Measurements from ENCODE around the gene TMEM120B. TPM values are rescaled to one million over a fixed set of nuclear protein-coding genes. Genes with fewer than 3 reads are reported as not detected.

Gene TMEM120B
- total and polyA plus RNA-seq, 2 of the 13 experiments (the other 11 are each of a cell fraction or from before 2014, with no cell fraction given): 7.1 to 12.9 TPM

DNA sequence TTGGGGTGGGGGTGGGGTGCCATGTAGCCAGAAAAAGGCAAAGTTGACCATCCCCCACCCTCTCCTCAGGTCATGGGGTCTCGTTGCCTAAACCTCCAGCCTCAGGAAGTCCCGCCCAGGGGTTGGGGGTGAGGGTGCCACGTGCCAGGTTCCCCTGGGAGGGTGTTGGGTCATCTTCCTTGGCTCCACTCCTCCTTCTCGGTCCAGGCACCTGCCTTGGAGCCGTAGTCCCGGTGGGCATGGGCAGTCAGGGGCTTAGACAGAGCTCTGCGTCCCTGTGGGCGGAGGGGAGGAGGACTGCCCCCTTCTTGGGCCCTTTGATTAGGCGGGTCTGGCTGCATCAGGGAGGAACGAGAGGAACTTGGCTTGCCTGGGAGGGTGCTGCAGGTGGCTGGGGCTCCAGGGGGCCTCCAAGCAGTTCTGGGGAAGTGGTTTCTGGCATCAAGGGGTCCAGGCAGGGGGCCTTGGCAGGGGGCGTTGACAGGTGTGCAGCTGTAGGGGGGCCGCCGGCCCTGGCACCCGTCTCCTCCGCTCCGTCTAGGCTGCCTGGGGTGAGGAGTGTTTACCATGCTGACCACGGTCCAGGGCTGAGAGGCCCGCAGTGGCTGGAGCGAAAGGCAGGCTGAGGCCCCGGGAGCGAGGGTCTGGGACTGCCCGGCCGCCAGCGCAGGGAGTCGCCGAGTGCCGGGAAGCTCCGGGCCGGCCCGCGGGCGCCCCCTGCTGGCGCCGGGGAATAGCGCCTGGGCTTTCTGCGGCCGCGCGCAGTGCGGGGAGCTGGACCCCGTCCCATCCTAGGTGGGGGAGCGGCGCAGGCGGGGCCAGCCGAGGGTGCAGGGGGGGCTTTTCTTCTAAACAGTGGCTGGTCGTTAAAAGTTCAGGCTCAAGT is 99.1 kb downstream of the TMEM120B start (continued):
- no peak for TF ChIP-seq FIP1L1 (IDR thresholded peaks at IDR 0.05; ENCODE audit: borderline replicate concordance, insufficient read depth, low read depth, low read length)
- peak; percentile 39; the same call in 1 of the 2 replicates for TF ChIP-seq ZFY (CRISPR knock-in tag; IDR thresholded peaks at IDR 0.05)
- TF ChIP-seq, protein P1, sequence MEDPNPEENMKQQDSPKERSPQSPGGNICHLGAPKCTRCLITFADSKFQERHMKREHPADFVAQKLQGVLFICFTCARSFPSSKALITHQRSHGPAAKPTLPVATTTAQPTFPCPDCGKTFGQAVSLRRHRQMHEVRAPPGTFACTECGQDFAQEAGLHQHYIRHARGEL (CRISPR knock-in tag; IDR thresholded peaks at IDR 0.05): no peak
- TF ChIP-seq, protein P2, sequence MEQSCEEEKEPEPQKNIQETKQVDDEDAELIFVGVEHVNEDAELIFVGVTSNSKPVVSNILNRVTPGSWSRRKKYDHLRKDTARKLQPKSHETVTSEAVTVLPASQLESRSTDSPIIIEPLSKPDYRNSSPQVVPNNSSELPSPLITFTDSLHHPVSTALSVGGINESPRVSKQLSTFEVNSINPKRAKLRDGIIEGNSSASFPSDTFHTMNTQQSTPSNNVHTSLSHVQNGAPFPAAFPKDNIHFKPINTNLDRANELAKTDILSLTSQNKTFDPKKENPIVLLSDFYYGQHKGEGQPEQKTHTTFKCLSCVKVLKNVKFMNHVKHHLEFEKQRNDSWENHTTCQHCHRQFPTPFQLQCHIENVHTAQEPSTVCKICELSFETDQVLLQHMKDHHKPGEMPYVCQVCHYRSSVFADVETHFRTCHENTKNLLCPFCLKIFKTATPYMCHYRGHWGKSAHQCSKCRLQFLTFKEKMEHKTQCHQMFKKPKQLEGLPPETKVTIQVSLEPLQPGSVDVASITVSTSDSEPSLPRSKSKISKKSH (CRISPR knock-in tag; IDR thresholded peaks at IDR 0.05; ENCODE audit: borderline replicate concordance): peak; percentile 69; the same call in 1 of the 2 replicates
- TF ChIP-seq AGO1 (IDR thresholded peaks at IDR 0.05; ENCODE audit: low read depth, low read length, poor library complexity, severe bottlenecking): no peak
- no peak for TF ChIP-seq FOXM1 (CRISPR knock-in tag; IDR thresholded peaks at IDR 0.05)
- TF ChIP-seq, protein P3, sequence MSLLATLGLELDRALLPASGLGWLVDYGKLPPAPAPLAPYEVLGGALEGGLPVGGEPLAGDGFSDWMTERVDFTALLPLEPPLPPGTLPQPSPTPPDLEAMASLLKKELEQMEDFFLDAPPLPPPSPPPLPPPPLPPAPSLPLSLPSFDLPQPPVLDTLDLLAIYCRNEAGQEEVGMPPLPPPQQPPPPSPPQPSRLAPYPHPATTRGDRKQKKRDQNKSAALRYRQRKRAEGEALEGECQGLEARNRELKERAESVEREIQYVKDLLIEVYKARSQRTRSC (CRISPR knock-in tag; IDR thresholded peaks at IDR 0.05; ENCODE audit: low read depth): no peak
- TF ChIP-seq ZNF598 (CRISPR knock-in tag; IDR thresholded peaks at IDR 0.05; ENCODE audit: borderline replicate concordance): no peak
- TF ChIP-seq ZSCAN31 (CRISPR knock-in tag; IDR thresholded peaks at IDR 0.05; ENCODE audit: low read depth): peak; percentile 64; the same call in 1 of the 2 replicates
- no peak for TF ChIP-seq ZNF251 (CRISPR knock-in tag; IDR thresholded peaks at IDR 0.05)
- no peak for TF ChIP-seq MBD4 (IDR thresholded peaks at IDR 0.05; ENCODE audit: borderline replicate concordance, low read length)
- TF ChIP-seq ZSCAN25 (CRISPR knock-in tag; IDR thresholded peaks at IDR 0.05): no peak
- no peak for TF ChIP-seq SIX1 (CRISPR knock-in tag; IDR thresholded peaks at IDR 0.05; ENCODE audit: borderline replicate concordance)
- TF ChIP-seq ESRRA (CRISPR knock-in tag; IDR thresholded peaks at IDR 0.05; ENCODE audit: low read depth): no peak
- no peak for TF ChIP-seq SNRNP70 (IDR thresholded peaks at IDR 0.05; ENCODE audit: low read depth, low read length)
- TF ChIP-seq ZNF296 (CRISPR knock-in tag; conservative IDR thresholded peaks at IDR 0.05): no peak
- no peak for TF ChIP-seq DPF2 (CRISPR knock-in tag; IDR thresholded peaks at IDR 0.05; ENCODE audit: borderline replicate concordance, low read depth)
- TF ChIP-seq, protein P4, sequence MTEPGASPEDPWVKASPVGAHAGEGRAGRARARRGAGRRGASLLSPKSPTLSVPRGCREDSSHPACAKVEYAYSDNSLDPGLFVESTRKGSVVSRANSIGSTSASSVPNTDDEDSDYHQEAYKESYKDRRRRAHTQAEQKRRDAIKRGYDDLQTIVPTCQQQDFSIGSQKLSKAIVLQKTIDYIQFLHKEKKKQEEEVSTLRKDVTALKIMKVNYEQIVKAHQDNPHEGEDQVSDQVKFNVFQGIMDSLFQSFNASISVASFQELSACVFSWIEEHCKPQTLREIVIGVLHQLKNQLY (CRISPR knock-in tag; IDR thresholded peaks at IDR 0.05): no peak
- TF ChIP-seq HOXA7 (CRISPR knock-in tag; IDR thresholded peaks at IDR 0.05): no peak
- no peak for TF ChIP-seq ZNF609 (CRISPR knock-in tag; IDR thresholded peaks at IDR 0.05; ENCODE audit: borderline replicate concordance)
- no peak for TF ChIP-seq ZNF619 (CRISPR knock-in tag; IDR thresholded peaks at IDR 0.05)
